Panc1 (cell line): ENCODE data around the gene RPS18. TPM values are rescaled to one million over a fixed set of nuclear protein-coding genes. Genes with fewer than 3 reads are reported as not detected.

Experiments used
- ATAC-seq: fragments of 200-7000 bp; cut with Tn5 transposase; 2 replicates; pipeline ENCODE4 v1.9.1; 2020; ENCODE audit warnings: mild to moderate bottlenecking, moderate library complexity
- BruUV-seq: library from RNA; stranded (reverse); fragments of 400-500 nt; replicated peaks from 2 replicates; lab custom pipeline; 2021; lab: Mats Ljungman, UMichigan
- CTCF ChIA-PET: fragments of 300-600 bp; sonication (Branson Sonifier 250); formaldehyde crosslinking; loops from one replicate; lab custom pipeline; 2022; ENCODE audit warnings: antibody characterized with exemption; lab: Charles Lee
- POLR2A ChIA-PET: fragments of 300-600 bp; sonication (Branson Sonifier 250); formaldehyde crosslinking; loops from one replicate; lab custom pipeline; 2022; ENCODE audit warnings: antibody characterized with exemption; lab: Charles Lee
- DNase-seq: peaks from one replicate; pipeline ENCODE4 v3.0.0-alpha.2; 2010; ENCODE audit warnings: low read depth, low spot score
- H3K27ac ChIP-seq: 2 replicates; pipeline ENCODE4 v1.5.1; 2011; ENCODE audit warnings: mild to moderate bottlenecking, low read length, inconsistent platforms
- H3K27me3 ChIP-seq: fragments of 200-500 bp; sonication (Bioruptor generic); 2 replicates; pipeline ENCODE4 v1.6.0; 2014; ENCODE audit warnings: low read length, inconsistent platforms; ENCODE audit not compliant: control insufficient read depth, insufficient read depth
- H3K36me3 ChIP-seq: fragments of 200-500 bp; sonication (Bioruptor generic); 2 replicates; pipeline ENCODE4 v1.5.1; 2014; ENCODE audit warnings: inconsistent platforms, mild to moderate bottlenecking, low read length, moderate library complexity; ENCODE audit not compliant: control insufficient read depth, insufficient read depth
- H3K4me1 ChIP-seq: 2 replicates; pipeline ENCODE4 v1.5.1; 2011; ENCODE audit warnings: inconsistent platforms, mild to moderate bottlenecking, low read length, moderate library complexity; ENCODE audit not compliant: control insufficient read depth, insufficient read depth
- H3K4me3 ChIP-seq, 2 experiments: 2 replicates each; pipeline ENCODE4 v1.5.1; 2011 to 2012; ENCODE audit warnings: low read depth in 2 of 2, low read length in 2 of 2, mild to moderate bottlenecking in 2 of 2, inconsistent platforms in 1 of 2, moderate library complexity in 1 of 2
- H3K9me3 ChIP-seq: fragments of 200-500 bp; sonication (Bioruptor generic); 2 replicates; pipeline ENCODE4 v1.5.1; 2014; ENCODE audit warnings: low read depth, mild to moderate bottlenecking, inconsistent platforms, low read length, moderate library complexity; ENCODE audit not compliant: control insufficient read depth, insufficient read depth
- CTCF ChIP-seq: fragments of 450-650 bp; IDR thresholded peaks from 2 replicates; pipeline ENCODE4 v1.5.1; 2017; ENCODE audit warnings: mild to moderate bottlenecking
- POLR2AphosphoS5 ChIP-seq: IDR thresholded peaks from 2 replicates; pipeline ENCODE4 v1.6.1; 2012; ENCODE audit warnings: mild to moderate bottlenecking, low read depth, low read length, moderate library complexity
- REST ChIP-seq, 2 experiments: IDR thresholded peaks; 2 replicates each; pipeline ENCODE4 v1.6.1; 2011 to 2012; ENCODE audit warnings: low read depth in 2 of 2, control low read depth in 1 of 2, low read length in 1 of 2, mild to moderate bottlenecking in 1 of 2, moderate library complexity in 1 of 2; ENCODE audit not compliant: insufficient read depth in 1 of 2
- SIN3A ChIP-seq: IDR thresholded peaks from 2 replicates; pipeline ENCODE4 v1.6.1; 2012; ENCODE audit warnings: low read depth, mild to moderate bottlenecking, low read length, moderate library complexity, borderline replicate concordance; ENCODE audit not compliant: insufficient read depth
- TCF7L2 ChIP-seq: IDR thresholded peaks from 2 replicates; pipeline ENCODE4 v1.6.1; 2011; ENCODE audit warnings: mild to moderate bottlenecking, low read depth, low read length, inconsistent platforms
- in situ Hi-C: cut with HindIII; loops from 2 replicates; pipeline ENCODE4 v1.10.0; 2016; ENCODE audit warnings: low sequenced_read_pairs, low pct_unique_long_range_greater_than_20kb
- intact Hi-C: fragments of 100-400 bp; cut with micrococcal nuclease; formaldehyde crosslinking; loops from one replicate; pipeline ENCODE4 v1.10.0; 2022; ENCODE audit not compliant: unreplicated experiment
- total RNA-seq: library from RNA; stranded (reverse); gene quantifications from one replicate; pipeline ENCODE4 v1.2.1, GENCODE V29; 2021; ENCODE audit not compliant: unreplicated experiment

Gene RPS18
- total RNA-seq, 1 experiment from 2014 or later, result 1,987 TPM

GRCh38 chr6:33305052-33305451, 33.2 kb downstream of the RPS18 start:
- CTCF ChIA-PET, result no interaction called here
- H3K27ac ChIP-seq, result no peak overlapping the region
- in situ Hi-C loops (no loop called here), intact Hi-C loops (no loop called here)
- no TSS peak for BruUV-seq
- POLR2A ChIA-PET, result no interaction called here
- no peaks in the 10 kb centered on the region for H3K27me3 ChIP-seq
- TF ChIP-seq REST (IDR thresholded peaks at IDR 0.05; ENCODE audit: insufficient read depth in 1 of 2, low read depth in 2 of 2, low read length in 1 of 2) (no peak), TCF7L2 (no peak), SIN3A (no peak), CTCF (no peak), POLR2AphosphoS5 (no peak)
- ATAC-seq (no peak), DNase-seq (no peak)
- H3K36me3 ChIP-seq, result peaks cover 12% of the 10 kb centered on the region
- H3K4me3 ChIP-seq, result no peak overlapping the region
- H3K4me1 ChIP-seq, result peaks cover 6% of the 10 kb centered on the region
- no peaks in the 10 kb centered on the region for H3K9me3 ChIP-seq

- in situ Hi-C loops (no loop called here), intact Hi-C loops (no loop called here)
- DNase-seq, result no peak
- TF ChIP-seq POLR2AphosphoS5 (no peak), CTCF (no peak), TCF7L2 (no peak), REST (IDR thresholded peaks at IDR 0.05; ENCODE audit: insufficient read depth in 1 of 2, low read depth in 2 of 2, low read length in 1 of 2) (no peak), SIN3A (no peak)
- H3K4me3 ChIP-seq, result no peak overlapping the region
- POLR2A ChIA-PET, result no interaction called here
- H3K4me1 ChIP-seq, result peaks cover 3% of the 10 kb centered on the region; the same call in 1 of the 2 replicates
- ATAC-seq, result no peak
- H3K27ac ChIP-seq, result no peak overlapping the region
- CTCF ChIA-PET, result no interaction called here
- H3K27me3 ChIP-seq, result no peaks in the 10 kb centered on the region
- H3K9me3 ChIP-seq, result no peaks in the 10 kb centered on the region
- H3K36me3 ChIP-seq, result peaks cover 12% of the 10 kb centered on the region
- no TSS peak for BruUV-seq
These were observed 34.5 kb downstream of the RPS18 start for GRCh38 chr6:33306356-33306755.
